K562 (cell line): ENCODE measurements around the gene ATP9A. TPM values are rescaled to one million over a fixed set of nuclear protein-coding genes. Genes with fewer than 3 reads are reported as not detected.

ENCODE experiments used
- ATAC-seq: fragments of 200-7000 bp; cut with Tn5 transposase; 3 replicates; pipeline ENCODE4 v1.9.1; 2020; ENCODE audit warnings: moderate library complexity
- BruUV-seq: library from RNA; stranded (reverse); fragments of 400-500 nt; replicated peaks from 2 replicates; lab custom pipeline; 2021; lab: Mats Ljungman, UMichigan
- CTCF ChIA-PET: fragments of 300-600 bp; formaldehyde crosslinking; extraction: SDS; loops from one replicate; lab custom pipeline; 2021; ENCODE audit warnings: low intra/inter-chr PET ratio; lab: Yijun Ruan, JAX
- POLR2A ChIA-PET: fragments of 300-600, 350-650 bp; sonication (Branson Sonifier 250); formaldehyde crosslinking; extraction: SDS; loops from one replicate; lab custom pipeline; 2021; ENCODE audit warnings: antibody characterized with exemption, inconsistent platforms; lab: Yijun Ruan, JAX
- DNase-seq, 4 experiments: peaks; one replicate each; pipeline versions ENCODE4 v3.0.0 to v3.0.0-alpha.2; 2011 to 2018; ENCODE audit warnings: low spot score in 3 of 4, mixed read lengths in 3 of 4; ENCODE audit errors: extremely low read depth in 1 of 4
- FAIRE-seq: peaks from 2 replicates; lab custom pipeline; 2011; peaks lifted over from hg19 to GRCh38; lab: Jason Lieb, UNC
- H2AFZ ChIP-seq: 2 replicates; pipeline ENCODE4 v1.6.0; 2011; ENCODE audit warnings: low read depth, low read length, control low read depth, inconsistent platforms
- H3K27ac ChIP-seq: fragments of 200-600 bp; 3 replicates; pipeline ENCODE4 v1.8.0; 2011; ENCODE audit warnings: low read depth, mild to moderate bottlenecking, control low read depth, inconsistent platforms, low read length, moderate library complexity, mixed read lengths; ENCODE audit errors: extremely low read depth
- H3K27me3 ChIP-seq, 2 experiments: fragments of 300-600 bp in 1 of 2; 2 replicates in 1 of 2; 3 replicates in 1 of 2; pipeline versions ENCODE4 v1.6.0 to v1.8.0; 2011; ENCODE audit warnings: inconsistent platforms in 2 of 2, low read length in 2 of 2, mild to moderate bottlenecking in 1 of 2, mixed read lengths in 1 of 2, moderate library complexity in 1 of 2; ENCODE audit not compliant: control insufficient read depth in 2 of 2, insufficient read depth in 2 of 2
- H3K36me3 ChIP-seq: fragments of 300-600 bp; 3 replicates; pipeline ENCODE4 v1.8.0; 2011; ENCODE audit warnings: mild to moderate bottlenecking, low read length, inconsistent platforms; ENCODE audit not compliant: control insufficient read depth, insufficient read depth
- H3K4me1 ChIP-seq, 2 experiments: fragments of 200-600 bp in 1 of 2; replicated peaks in 1 of 2; 2 replicates in 1 of 2; 3 replicates in 1 of 2; pipeline versions ENCODE4 v1.5.1 to v1.8.0; 2011; ENCODE audit warnings: inconsistent platforms in 2 of 2, low read length in 2 of 2, mild to moderate bottlenecking in 1 of 2, mixed read lengths in 1 of 2, moderate library complexity in 1 of 2; ENCODE audit not compliant: control insufficient read depth in 2 of 2, insufficient read depth in 2 of 2
- H3K4me2 ChIP-seq: 2 replicates; pipeline ENCODE4 v1.6.1; 2011; ENCODE audit warnings: low read length, control low read depth, inconsistent platforms, mixed read lengths; ENCODE audit not compliant: insufficient read depth
- H3K4me3 ChIP-seq: fragments of 200-600 bp; sonication (generic), shearing (Covaris generic); 2 replicates; pipeline ENCODE4 v1.5.1; 2016; ENCODE audit warnings: control low read depth, inconsistent platforms
- H3K79me2 ChIP-seq: fragments of 200-600 bp; 3 replicates; pipeline ENCODE4 v1.8.0; 2011; ENCODE audit warnings: low read length, inconsistent platforms; ENCODE audit not compliant: control insufficient read depth, insufficient read depth
- H3K9ac ChIP-seq, 2 experiments: 2 replicates each; pipeline versions ENCODE4 v1.6.0 to v1.6.1; 2011; ENCODE audit warnings: low read depth in 2 of 2, low read length in 2 of 2, control low read depth in 1 of 2, inconsistent platforms in 1 of 2, mild to moderate bottlenecking in 1 of 2, mixed read lengths in 1 of 2; ENCODE audit not compliant: insufficient read depth in 1 of 2
- H3K9me1 ChIP-seq: one replicate; pipeline ENCODE4 v1.6.0; 2011; ENCODE audit warnings: inconsistent platforms, mild to moderate bottlenecking, low read length, moderate library complexity; ENCODE audit not compliant: control insufficient read depth, insufficient read depth
- H3K9me3 ChIP-seq: replicated peaks from 2 replicates; pipeline ENCODE4 v1.5.1; 2011; ENCODE audit warnings: low read depth, low read length, inconsistent platforms; ENCODE audit not compliant: control insufficient read depth, insufficient read depth
- H4K20me1 ChIP-seq: replicated peaks from 2 replicates; pipeline ENCODE4 v1.6.1; 2011; ENCODE audit warnings: low read length, inconsistent platforms, mixed read lengths; ENCODE audit not compliant: control insufficient read depth, insufficient read depth
- KDM4B ChIP-seq, 2 experiments: fragments of 450-650 bp in 1 of 2; sonication (generic) in 1 of 2; IDR thresholded peaks; 2 replicates each; pipeline ENCODE4 v1.6.1; 2016 to 2017; ENCODE audit warnings: borderline replicate concordance in 2 of 2, antibody characterized with exemption in 1 of 2, low read depth in 1 of 2, mild to moderate bottlenecking in 1 of 2
- MEIS2 ChIP-seq: fragments of 450-650 bp; IDR thresholded peaks from 2 replicates; pipeline ENCODE4 v1.6.1; 2014; ENCODE audit warnings: mild to moderate bottlenecking; ENCODE audit not compliant: partially characterized antibody
- ZNF121 ChIP-seq: sonication (generic); formaldehyde crosslinking; conservative IDR thresholded peaks from 2 replicates; pipeline ENCODE4 v1.8.0; 2022; ENCODE audit warnings: missing genetic modification reagents
- ZNF589 ChIP-seq: fragments of 200-800 bp; sonication (Bioruptor generic); IDR thresholded peaks from 2 replicates; pipeline ENCODE4 v1.6.1; 2016; ENCODE audit warnings: low read depth, missing genetic modification characterization, missing compliant biosample characterization
- ZZZ3 ChIP-seq: fragments of 450-650 bp; IDR thresholded peaks from 2 replicates; pipeline ENCODE4 v1.6.1; 2016; ENCODE audit warnings: antibody characterized with exemption, mild to moderate bottlenecking, moderate library complexity
- WGBS: fragments of 100-300 bp; shearing (Covaris generic); methylation state at CpG from one replicate; pipeline ENCODE4 v1.1.6; 2016; ENCODE audit warnings: low coverage, mixed read lengths; ENCODE audit not compliant: insufficient coverage; ENCODE audit errors: missing lambda C conversion rate; 5-methylcytosine and 5-hydroxymethylcytosine counted together
- in situ Hi-C: fragments of 300-500 bp; cut with MboI; formaldehyde crosslinking; loops from 4 replicates; pipeline ENCODE4 v1.15.0; 2018; ENCODE audit warnings: inconsistent platforms, mixed read lengths
- intact Hi-C: fragments of 100-400 bp; cut with micrococcal nuclease; formaldehyde crosslinking; loops from 2 replicates; pipeline ENCODE4 v1.14.2; 2022
- polyA plus RNA-seq, 8 experiments: library from polyadenylated mRNA; depleted of rRNA in 4 of 8; stranded (reverse) in 5 of 8; unstranded in 3 of 8; fragments of >200 nt; fragmentation: Nextera tagmentation in 2 of 8; fragmentation: Illumina TruSeq in 1 of 8; extraction: Ambion mirVana in 2 of 8; extraction: Trizol in 1 of 8; gene quantifications; 2 replicates each; pipeline versions ENCODE4 v1.2.1 to v1.2.3, GENCODE V29; 2011 to 2014; ENCODE audit warnings: inconsistent platforms in 1 of 8, missing spikeins in 1 of 8
- total RNA-seq, 7 experiments: library from RNA; depleted of rRNA in 6 of 7; stranded (reverse); fragments of >200 nt in 6 of 7; fragmentation: Illumina TruSeq in 2 of 7; extraction: Trizol in 2 of 7; gene quantifications; 2 replicates each; pipeline versions ENCODE4 v1.2.1 to v1.2.3, GENCODE V29; 2011 to 2021; ENCODE audit warnings: low replicate concordance in 1 of 7
- TF ChIP-seq, protein P1 (sequence below), 3 experiments: fragments of 200-800 bp in 1 of 3; fragments of 250-450 bp in 1 of 3; fragments of 450-650 bp in 1 of 3; sonication (Bioruptor Pico) in 1 of 3; sonication (Bioruptor generic) in 1 of 3; formaldehyde crosslinking in 1 of 3; IDR thresholded peaks; 2 replicates each; pipeline versions ENCODE4 v1.6.1 to v1.8.0; 2016 to 2022; ENCODE audit warnings: mild to moderate bottlenecking in 2 of 3, missing genetic modification characterization in 2 of 3, missing compliant biosample characterization in 1 of 3, moderate library complexity in 1 of 3

ATP9A gene
- total and polyA plus RNA-seq, 9 of the 15 experiments (the other 6 are each of a cell fraction or from before 2014, with no cell fraction given) = 0.18 to 0.62 (median 0.29) TPM

DNA sequence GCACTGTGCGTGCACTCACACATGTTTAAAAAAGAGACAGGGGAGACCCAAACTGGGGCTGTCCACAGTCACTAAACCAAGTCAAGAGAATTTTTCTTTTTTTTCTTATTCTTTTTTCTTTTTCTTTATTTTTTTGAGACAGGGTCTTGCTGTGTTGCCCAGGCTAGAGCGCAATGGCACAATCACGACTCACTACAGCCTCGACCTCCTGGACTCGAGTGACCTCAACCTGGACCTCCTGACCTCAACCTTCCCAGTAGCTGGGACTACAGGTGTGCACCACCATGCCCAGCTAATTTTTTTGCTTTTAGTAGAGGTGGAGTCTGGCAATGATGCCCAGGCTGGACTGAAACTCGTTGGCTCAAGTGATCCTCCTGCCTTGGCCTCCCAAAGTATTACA lies 136.2 kb downstream of the ATP9A start:
- intact Hi-C loops = no loop called here
- FAIRE-seq = no peak
- Histone ChIP-seq H2AFZ (no peak overlapping the region), H3K79me2 (no peaks in the 10 kb centered on the region), H3K9ac (no peak overlapping the region), H4K20me1 (no peaks in the 10 kb centered on the region), H3K9me1 (no peaks in the 10 kb centered on the region), H3K4me1 (peaks cover 0 to 21% of the 10 kb centered on the region in 2 experiments; a peak in 4 of 5 replicates), H3K4me3 (no peak overlapping the region), H3K9me3 (no peaks in the 10 kb centered on the region), H3K36me3 (no peaks in the 10 kb centered on the region), H3K4me2 (no peak overlapping the region), H3K27ac (no peak overlapping the region), H3K27me3 (peaks cover 9 to 46% of the 10 kb centered on the region in 2 experiments)
- POLR2A ChIA-PET = no interaction called here
- BruUV-seq = no TSS peak
- DNase-seq = no peak
- CTCF ChIA-PET = interaction anchor here (0.6 kb wide), 1 partner anchor 303 kb away, joined by 3 read pairs; no protein-coding TSS in a partner anchor
- no peak for ATAC-seq
- in situ Hi-C loops = no loop called here
- WGBS = 29% methylated on average over 6 of the region's 6 CpGs
- TF ChIP-seq ZZZ3 (no peak), KDM4B (IDR thresholded peaks at IDR 0.05; ENCODE audit: borderline replicate concordance in 2 of 2, low read depth in 1 of 2) (no peak), MEIS2 (no peak), ZNF589 (CRISPR knock-in tag) (no peak), ZNF121 (peak; percentile 87)
- TF ChIP-seq, protein P1, sequence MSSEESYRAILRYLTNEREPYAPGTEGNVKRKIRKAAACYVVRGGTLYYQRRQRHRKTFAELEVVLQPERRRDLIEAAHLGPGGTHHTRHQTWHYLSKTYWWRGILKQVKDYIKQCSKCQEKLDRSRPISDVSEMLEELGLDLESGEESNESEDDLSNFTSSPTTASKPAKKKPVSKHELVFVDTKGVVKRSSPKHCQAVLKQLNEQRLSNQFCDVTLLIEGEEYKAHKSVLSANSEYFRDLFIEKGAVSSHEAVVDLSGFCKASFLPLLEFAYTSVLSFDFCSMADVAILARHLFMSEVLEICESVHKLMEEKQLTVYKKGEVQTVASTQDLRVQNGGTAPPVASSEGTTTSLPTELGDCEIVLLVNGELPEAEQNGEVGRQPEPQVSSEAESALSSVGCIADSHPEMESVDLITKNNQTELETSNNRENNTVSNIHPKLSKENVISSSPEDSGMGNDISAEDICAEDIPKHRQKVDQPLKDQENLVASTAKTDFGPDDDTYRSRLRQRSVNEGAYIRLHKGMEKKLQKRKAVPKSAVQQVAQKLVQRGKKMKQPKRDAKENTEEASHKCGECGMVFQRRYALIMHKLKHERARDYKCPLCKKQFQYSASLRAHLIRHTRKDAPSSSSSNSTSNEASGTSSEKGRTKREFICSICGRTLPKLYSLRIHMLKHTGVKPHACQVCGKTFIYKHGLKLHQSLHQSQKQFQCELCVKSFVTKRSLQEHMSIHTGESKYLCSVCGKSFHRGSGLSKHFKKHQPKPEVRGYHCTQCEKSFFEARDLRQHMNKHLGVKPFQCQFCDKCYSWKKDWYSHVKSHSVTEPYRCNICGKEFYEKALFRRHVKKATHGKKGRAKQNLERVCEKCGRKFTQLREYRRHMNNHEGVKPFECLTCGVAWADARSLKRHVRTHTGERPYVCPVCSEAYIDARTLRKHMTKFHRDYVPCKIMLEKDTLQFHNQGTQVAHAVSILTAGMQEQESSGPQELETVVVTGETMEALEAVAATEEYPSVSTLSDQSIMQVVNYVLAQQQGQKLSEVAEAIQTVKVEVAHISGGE (CRISPR knock-in tag; IDR thresholded peaks at IDR 0.05) = no peak
